Activated CD4-positive, alpha-beta T cell treated with anti-CD3 and anti-CD28 coated beads for 1 hour (primary cell): ENCODE data around the gene MYO1D.
"Not testable (repeated sequence)": the region's sequence is repeated elsewhere in the genome, so short reads cannot be mapped to it uniquely, and the experiment has no call there.

ENCODE experiments used
- DNase-seq: peaks from one replicate; pipeline ENCODE4 v3.0.0-alpha.2; 2020

Gene MYO1D

DNA sequence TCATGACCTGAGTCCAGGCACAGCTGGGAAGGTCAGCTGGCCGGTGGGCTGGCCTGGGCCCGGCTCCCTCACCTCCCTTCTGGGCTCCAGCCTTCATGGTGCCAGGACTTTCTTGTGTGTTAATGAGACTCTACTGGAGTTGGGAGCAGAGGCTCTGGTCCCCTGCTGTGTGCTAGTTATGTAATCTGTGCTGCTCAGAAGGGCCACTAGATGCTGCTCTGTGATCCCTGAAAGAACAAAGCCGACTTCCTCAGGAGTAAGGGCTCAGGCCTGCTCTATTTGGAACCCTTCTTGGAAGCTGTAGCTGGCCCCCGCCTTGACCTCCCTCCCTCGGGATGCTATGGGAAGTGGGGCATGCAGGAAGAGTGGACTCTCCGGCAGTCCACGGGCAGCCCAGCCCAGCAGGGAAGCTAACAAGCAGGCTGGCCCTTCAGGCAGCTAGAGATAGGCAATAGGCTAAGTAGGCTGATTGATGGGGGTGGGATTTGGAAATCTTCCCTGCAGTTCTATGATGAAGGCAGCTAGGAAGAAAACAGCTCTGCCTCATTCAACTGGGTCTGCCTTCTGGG lies 393.4 kb downstream of the MYO1D start:
- no peak for DNase-seq

DNA sequence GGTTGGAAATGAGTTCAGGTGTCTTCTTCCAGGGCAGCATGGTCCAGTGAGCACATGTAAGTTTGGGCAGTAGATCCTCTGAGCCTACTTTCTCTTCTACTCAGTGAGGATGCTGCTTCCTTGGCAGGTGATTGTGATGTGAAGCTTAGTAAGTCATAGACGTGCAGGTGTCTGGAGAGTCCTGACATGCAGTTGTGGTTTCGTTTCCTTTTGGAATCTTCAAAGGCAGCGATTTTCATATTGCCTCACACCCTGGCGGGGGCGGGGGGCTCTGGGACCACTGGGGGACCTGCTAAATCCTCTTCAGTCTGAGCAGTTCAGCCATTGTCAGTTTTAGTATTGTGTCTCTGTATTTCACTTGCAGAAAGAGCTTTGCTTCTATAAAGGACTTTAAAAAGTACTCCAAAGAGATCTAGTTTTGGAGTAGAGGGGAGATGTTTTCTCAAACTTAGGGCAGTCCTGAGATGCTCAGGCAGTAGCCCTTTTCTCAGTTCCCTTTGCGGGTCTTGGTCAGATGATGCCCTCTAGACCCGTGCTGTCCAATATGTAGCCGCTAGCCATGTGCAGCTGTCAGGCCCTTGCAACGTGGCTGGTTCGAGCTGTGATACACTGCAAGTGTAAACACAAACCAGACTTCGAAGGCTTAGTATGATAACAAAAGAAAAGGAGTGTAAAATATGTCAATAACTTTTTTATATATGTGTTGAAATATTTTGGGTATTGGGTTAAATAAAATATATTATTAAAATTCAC lies 394.2 kb downstream of the MYO1D start:
- DNase-seq: no peak

DNA sequence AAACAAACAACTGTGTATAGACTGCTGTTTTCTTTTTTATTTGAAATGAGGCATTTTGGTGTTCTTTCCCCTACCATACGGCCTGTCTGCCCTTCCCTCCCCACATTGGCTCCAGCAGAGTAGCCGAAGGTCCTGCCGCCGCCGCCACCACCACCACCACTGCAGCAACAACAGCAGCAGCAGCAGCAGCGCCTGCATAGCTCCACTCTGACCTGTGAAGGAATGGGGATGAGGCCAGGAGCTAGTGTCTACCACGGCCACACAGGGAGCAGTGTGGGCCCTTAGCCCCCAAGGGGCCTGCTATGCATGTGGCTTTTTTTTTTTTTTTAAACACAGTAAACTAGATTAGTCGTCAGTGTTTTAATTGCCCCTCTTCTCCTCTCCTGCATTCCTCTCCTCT lies 395.7 kb downstream of the MYO1D start:
- no peak for DNase-seq

DNA sequence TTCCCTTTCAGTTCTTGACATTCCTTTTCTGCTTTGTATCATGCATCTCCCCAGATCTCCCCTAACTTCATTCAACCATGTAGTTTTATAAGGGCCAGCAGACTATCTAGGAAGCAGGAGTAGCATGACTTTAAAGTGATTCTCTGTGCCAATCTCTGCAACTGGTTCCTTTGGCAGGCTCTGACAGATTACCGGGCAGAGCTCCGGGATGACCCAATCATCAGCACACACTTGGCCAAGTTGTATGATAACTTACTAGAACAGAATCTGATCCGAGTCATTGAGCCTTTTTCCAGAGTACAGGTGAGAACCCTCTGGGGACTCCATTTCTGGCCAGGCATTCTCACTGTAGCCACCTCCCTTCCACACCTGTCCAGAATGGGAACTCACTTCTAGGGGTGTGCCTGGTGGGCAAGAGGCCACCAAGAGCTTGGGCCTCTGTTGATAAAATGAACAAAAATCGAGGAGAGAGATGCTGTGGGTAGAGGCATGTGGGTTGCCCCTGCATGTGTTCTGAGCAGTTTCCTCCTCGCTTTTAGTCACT lies 397.8 kb downstream of the MYO1D start:
- DNase-seq: no peak

DNA sequence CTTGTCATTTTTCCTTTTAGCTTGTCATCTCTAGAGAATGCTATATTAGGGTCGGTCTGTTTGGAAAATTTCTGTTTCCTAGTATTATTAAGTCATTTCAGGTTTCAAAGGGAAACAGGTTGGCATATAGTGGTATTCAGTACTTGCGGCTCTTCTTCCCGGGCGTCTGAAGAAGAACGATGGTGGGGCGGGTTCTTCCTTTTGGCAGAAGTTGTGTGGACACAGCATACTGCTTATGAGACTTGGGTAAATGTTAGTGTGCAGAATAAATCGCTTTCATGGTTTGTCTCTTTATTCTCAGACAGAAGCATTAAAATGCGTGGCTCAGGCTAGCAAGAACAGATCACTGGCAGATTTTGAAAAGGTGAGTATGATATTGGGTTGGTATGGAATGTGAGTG lies 399.7 kb downstream of the MYO1D start:
- no peak for DNase-seq

DNA sequence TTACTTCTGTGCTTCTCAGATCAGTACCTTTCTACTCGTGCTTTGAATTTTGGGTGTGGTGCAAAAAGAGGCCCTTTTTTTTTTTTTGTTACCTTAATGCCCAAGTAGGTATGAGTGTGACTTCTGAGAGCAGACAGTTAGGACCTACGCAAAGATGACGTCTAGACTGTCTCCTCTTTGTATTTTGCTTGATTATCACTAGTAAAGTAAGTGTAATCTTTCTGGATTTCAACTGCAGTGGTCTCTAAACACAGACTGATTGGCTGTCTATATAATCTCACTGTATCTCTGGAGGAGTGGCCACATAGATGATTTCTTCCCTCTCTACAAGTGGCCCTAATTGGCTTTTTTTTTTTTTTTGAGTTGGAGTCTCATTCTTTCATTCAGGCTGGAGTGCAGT lies 401.7 kb downstream of the MYO1D start:
- DNase-seq: no peak

- DNase-seq: no peak
Measured at GRCh38 chr17:32471652-32472051, 405.3 kb downstream of the MYO1D start.

DNA sequence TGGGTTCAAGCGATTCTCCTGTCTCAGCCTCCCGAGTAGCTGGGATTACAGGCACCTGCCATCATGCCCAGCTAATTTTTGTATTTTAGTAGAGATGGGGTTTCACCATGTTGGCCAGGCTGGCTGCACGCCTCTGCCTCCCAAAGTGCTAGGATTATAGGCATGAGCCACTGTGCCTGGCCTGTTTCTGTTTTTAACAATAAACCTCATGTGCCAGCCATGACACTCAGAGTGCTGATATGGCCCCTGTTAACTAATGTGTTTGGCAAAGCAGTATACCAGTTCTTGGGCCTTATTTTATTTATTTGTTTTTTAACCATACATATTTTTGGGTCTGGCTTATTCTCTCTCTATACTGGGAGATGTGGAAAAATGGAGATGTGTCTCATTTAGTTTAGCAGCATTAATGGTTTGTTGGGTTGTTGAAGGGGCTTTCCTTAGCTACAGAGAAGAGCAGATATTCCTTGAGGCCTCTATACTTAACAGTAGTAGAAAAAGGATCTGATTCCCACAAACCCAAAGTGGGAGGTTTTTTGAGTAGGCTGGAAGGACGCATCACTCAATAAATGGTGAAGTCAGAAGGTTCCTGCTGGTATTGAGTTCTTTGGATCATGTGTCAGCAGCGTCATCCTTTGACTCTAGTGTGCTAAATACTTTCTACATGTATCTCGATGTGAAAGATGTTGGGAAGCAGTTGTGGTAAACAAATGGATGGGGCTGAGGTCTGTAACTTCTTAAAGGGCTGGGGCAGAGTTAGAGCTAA lies 406.3 kb downstream of the MYO1D start:
- no peak for DNase-seq

- no peak for DNase-seq
Measured at GRCh38 chr17:32467949-32468348, 409.0 kb downstream of the MYO1D start.

- DNase-seq: no peak
Measured at GRCh38 chr17:32464374-32464773, 412.6 kb downstream of the MYO1D start.

- no peak for DNase-seq
Measured at GRCh38 chr17:32463304-32463703, 413.6 kb downstream of the MYO1D start.

GRCh38 chr17:32461853-32462617 lies 414.9 kb downstream of the MYO1D start:
- DNase-seq: no peak

DNA sequence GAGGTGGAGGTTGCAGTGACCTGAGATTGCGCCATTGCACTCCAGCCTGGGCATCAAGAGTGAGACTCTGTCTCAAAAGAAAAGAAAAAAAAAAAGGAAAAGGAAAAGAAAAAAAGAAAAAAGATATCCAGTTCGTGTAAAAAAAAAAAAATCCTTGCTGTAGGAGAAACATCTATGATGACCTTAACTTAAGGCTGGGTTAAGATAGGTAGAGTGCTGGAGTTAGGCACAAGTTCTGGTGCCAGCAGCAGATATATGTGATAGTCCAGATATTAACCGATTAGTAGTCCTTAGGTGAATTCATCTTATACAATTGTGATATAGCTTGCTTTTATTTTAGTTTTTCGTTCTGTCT lies 415.4 kb downstream of the MYO1D start:
- no peak for DNase-seq

- DNase-seq: no peak
Measured at GRCh38 chr17:32460054-32460453, 416.9 kb downstream of the MYO1D start.

DNA sequence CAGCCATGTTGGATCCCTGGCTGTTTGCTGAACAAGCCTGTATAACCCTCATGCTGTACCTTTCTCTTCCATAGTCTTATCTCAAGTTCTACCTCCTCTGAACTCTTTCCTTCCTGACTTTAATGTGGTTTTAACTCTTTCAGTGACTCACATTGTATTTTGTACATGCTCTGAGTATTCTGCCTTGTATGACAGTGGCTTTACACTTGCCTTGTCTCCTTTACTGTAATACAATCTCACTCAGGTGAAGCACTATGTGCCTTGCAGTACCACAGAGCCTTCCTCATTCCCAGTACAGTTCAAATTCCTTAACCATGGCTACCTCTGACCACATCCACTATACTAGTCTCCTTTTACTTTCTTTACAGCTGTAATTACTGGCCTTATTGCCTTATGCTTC lies 418.6 kb downstream of the MYO1D start:
- no peak for DNase-seq

DNA sequence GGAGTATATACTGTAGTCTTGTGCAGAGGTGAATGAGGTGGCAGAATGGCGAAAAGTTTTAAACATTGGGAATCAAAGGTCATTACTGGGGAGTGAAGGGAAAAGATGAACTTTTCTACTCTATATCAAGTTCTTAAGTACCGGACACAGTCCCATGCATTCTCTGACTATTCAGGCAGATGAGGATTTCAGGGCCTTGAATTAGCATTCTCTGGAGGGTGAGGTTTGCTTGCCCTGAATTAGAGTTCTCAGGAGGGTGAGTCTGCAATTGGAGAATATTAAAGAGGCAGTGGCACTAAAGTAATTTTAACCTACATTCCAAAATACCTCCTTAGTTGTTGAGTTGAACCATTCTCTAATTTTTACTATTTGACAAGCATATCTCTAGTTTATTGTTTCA lies 423.6 kb downstream of the MYO1D start:
- DNase-seq: no peak

GRCh38 chr17:32452281-32452680 lies 424.6 kb downstream of the MYO1D start:
- DNase-seq: no peak

GRCh38 chr17:32451879-32452278 lies 425.0 kb downstream of the MYO1D start:
- DNase-seq: no peak

GRCh38 chr17:32450379-32450778 lies 426.5 kb downstream of the MYO1D start:
- not testable (repeated sequence) for DNase-seq

GRCh38 chr17:32449963-32450362 lies 427.0 kb downstream of the MYO1D start:
- no peak for DNase-seq

GRCh38 chr17:32446949-32447348 lies 430.0 kb downstream of the MYO1D start:
- DNase-seq: no peak

DNA sequence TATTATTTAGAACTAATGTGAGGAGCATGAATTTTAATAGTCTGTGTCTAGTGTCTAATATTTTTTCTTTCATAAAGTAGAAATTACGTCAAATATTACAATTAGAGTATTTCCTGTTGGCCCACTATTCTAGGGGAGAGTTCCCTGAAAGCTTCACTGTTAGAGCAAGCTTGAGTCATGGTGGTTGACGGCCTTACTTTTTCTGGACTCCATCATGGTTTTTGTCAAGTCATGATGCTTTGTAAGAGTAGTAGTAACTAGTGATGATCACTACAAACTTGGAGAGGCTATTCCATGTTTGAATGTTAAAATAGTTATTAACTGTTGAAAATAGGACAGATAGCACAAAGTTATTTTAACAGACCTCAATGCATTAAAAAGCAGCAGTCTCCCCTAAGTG lies 431.0 kb downstream of the MYO1D start:
- DNase-seq: no peak

DNA sequence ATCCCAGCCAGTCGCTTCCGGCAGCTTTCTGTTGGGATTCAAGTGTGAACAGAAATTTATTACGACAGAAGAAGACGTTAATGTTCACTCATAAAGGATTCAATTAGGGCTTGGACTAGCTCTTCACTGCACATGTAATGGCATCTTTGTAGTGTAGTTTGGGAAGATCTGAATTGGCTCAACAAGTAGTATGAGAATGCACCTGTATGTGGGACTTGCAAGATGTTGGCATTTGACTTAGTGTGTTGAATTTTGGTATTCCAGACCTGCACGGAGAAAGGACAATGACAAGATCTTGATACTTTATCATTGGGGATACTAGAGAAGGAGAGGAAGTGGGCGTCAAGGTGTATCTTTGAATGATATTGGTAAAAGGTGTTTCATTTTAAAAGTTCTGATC lies 431.4 kb downstream of the MYO1D start:
- no peak for DNase-seq
